Panc1 (cell line): Measurements from ENCODE around the gene LCA5L.

Source experiments
- CTCF ChIP-seq: fragments of 450-650 bp; IDR thresholded peaks from 2 replicates; pipeline ENCODE4 v1.5.1; 2017; ENCODE audit warnings: mild to moderate bottlenecking
- POLR2AphosphoS5 ChIP-seq: IDR thresholded peaks from 2 replicates; pipeline ENCODE4 v1.6.1; 2012; ENCODE audit warnings: mild to moderate bottlenecking, low read depth, low read length, moderate library complexity
- REST ChIP-seq, 2 experiments: IDR thresholded peaks; 2 replicates each; pipeline ENCODE4 v1.6.1; 2011 to 2012; ENCODE audit warnings: low read depth in 2 of 2, control low read depth in 1 of 2, low read length in 1 of 2, mild to moderate bottlenecking in 1 of 2, moderate library complexity in 1 of 2; ENCODE audit not compliant: insufficient read depth in 1 of 2
- TCF7L2 ChIP-seq: IDR thresholded peaks from 2 replicates; pipeline ENCODE4 v1.6.1; 2011; ENCODE audit warnings: mild to moderate bottlenecking, low read depth, low read length, inconsistent platforms

GRCh38 chr21:39390212-39390765 is 55.3 kb downstream of the LCA5L start:
- TF ChIP-seq REST (IDR thresholded peaks at IDR 0.05; ENCODE audit: insufficient read depth in 1 of 2, low read depth in 2 of 2, low read length in 1 of 2): no peak
- no peak for TF ChIP-seq CTCF
- TF ChIP-seq POLR2AphosphoS5: no peak
- no peak for TF ChIP-seq TCF7L2
